HG03460 (cell line): ENCODE results near the gene CRB2.

Experiments used
- ATAC-seq: cut with Tn5 transposase; IDR thresholded peaks from one replicate; pipeline ENCODE4 v1.9.1; 2021; ENCODE audit not compliant: unreplicated experiment

CRB2 gene

DNA sequence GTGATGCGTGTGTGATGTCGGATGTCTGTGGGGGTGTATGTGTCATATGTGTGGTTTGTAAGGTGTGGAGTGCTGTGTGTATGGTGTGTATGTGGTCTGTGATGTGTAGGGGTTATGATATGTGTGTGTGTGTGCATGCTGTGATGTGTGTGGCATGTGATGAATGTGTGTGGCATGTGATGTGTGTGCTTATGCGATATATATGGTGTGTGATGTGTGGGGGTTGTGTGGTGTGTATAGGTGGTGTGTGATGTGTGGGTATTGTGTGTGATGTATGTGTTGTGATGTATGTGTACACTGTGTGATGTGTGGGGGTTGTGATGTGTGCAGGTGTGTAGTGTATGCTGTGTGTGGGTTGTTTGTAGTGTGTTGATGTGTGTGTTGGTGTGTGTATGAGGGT, 9.2 kb upstream of the CRB2 start:
- ATAC-seq, result no peak

DNA sequence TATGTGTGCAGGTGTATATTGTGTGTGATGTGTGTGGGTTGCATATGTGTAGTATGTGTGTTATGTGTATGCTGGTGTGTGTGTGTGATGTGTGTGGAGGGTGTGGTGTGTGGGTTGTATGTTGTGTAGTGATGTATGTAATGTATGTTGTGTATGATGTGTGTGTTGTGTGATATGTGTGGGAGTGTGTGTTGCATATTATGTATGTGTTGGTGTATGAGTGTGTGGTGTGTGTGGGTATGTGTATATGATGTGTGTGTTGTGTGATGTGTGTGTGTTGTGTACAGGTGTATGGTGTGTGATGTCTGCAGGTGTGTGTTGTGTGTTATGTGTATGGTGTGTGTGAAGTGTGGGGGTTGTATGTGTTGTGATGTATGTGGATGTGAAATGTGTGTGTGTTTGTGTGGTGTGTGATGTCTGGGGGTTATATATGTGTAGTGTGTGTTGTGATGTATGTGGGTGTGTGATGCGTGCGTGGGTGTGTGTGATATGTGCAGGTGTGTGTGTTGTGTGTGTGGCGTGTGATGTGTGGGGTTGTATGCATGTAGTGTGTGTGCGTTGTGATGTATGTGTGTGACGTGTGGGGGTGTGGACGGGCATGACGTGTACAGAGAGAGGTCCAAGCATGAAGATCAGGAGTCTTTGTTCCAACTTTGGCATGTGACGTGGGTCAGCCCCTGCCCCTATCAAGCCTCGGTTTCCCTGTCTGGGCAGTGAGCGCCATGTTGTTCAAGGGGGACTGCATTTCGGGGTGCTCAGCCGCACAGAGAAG, 8.5 kb upstream of the CRB2 start:
- no peak for ATAC-seq

DNA sequence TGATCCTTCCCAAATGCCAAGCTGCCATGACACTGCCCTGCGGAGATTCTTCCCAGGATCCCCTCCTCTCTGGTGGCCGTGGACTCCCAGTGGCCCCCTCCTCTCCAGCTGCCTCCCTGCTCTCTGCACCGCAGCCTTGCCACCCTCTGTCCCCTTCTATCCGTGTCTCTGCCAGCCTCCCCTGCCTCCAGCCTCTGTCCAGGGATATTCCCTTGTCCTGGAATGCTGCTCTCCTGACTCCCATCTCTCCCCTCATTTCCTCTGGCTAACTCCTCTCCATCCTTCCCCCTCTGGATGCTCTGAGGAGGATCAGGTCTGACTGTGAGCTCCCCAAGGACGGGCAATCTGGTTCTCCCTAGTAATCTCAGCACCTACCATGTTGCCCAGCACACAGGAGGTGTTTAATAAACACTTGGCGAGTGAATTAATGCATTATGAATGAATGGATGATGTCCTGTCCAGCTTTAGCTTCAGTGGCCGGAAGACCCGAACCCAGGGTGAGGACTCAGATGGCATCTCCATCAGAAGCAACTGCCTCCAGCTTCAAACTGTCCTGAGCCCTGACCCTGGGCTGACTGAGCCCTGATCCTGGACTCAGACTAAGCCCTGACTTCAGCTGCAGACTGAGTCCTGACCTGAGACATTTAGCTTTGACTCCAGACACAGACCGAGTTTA, 7.5 kb upstream of the CRB2 start:
- no peak for ATAC-seq

DNA sequence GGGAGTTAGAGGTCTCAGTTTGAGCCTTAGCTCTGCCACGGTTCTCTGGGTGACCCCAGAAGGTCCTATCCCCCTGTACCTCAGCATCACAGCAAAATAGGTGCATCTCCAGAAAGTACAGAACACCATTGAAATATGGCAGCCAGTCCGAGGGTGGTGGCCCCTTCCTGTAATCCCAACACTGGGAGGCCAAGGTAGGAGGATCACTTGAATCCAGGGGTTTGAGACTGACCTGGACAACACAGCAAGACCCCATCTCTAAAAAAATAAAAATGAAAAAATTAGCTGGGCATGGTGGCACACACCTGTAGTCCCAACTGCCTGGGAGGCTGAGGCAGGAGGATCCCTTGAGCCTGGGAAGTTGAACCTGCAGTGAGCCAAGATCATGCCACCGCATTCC, 7.0 kb upstream of the CRB2 start:
- ATAC-seq, result no peak

- ATAC-seq, result no peak
Observed at GRCh38 chr9:123349691-123350480, 6.1 kb upstream of the CRB2 start.

GRCh38 chr9:123350590-123351310, 5.2 kb upstream of the CRB2 start:
- no peak for ATAC-seq

DNA sequence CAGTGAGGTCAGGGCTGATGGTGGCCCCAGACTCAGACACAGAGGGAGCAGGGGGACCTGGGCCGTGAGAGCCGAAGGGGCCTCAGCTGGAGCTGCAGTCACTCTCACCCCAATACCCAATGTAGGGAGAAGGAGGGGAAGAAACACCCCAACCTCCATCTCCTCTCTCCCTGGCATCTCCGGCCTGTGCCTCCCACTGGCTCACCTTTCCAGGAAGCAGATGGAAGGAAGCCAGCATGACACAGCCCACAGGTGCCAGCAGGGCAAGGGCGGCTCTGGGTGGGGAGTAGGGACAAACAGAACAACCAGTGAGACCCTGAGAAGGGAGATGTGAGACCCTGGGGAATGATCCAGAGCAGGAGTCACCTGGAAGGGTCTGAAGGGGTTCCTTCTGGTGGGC, 3.0 kb upstream of the CRB2 start:
- ATAC-seq, result no peak

GRCh38 chr9:123353984-123354591, 1.9 kb upstream of the CRB2 start:
- peak; percentile 78 for ATAC-seq

- no peak for ATAC-seq
Observed at GRCh38 chr9:123354806-123355508, 1.0 kb upstream of the CRB2 start.

- ATAC-seq, result no peak
Observed at GRCh38 chr9:123356851-123357742, 1.1 kb downstream of the CRB2 start.

- ATAC-seq, result no peak
Observed at GRCh38 chr9:123357743-123358059, 1.7 kb downstream of the CRB2 start.

DNA sequence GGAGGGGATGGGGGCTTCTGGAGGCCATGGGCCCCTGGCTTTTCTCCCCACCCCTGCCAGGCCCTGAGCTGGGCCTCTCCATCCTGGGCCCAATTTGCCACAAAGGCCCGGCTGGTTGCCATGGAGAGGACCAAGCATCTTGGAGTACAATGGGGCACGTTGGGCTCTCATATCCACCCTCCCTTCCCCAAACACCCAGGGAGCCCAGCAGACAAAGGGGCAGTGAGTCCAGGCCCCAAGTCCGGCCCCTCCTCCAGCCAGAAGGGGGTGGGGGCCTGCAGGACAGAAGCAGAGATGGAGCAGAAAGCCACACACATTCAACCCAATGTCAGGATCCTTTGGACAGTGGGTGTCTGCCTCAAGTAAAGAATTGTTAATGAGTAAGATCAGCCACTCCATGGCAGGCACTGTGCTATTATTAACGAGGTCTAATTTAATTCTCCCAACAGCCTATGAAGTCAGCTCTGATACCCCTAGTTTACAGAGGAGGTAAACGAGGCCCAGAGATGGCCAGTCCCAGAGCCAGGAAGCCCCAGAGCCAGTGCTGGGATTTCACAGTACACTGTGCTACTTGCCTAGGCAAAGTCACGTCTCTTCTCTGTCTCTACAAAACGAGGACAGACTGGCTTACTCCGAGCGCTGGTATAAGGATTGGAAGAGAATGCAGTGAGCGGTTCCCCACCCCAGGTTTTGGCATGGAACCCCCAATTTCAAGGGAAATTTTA, 2.3 kb downstream of the CRB2 start:
- no peak for ATAC-seq

DNA sequence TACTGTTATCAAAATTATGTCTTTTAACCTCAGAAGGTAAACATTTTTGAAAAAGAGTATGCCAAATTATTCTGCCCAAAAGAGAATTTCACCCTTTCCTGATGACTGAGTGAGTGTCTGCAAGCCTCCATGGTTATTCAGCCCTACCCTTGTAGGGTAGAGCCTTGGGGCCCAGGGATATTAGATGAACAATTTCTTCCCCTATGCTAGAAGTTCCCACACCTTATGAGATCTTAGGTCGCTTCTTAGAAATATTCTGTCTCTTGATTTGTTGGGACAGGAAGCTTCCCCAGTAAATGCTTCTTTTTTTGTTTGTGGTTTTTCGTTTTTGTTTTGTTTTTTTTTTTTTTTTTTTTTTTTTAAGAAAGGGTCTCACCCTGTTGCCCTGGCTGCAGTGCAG, 3.1 kb downstream of the CRB2 start:
- no peak for ATAC-seq

- ATAC-seq, result no peak
Observed at GRCh38 chr9:123359546-123359945, 3.5 kb downstream of the CRB2 start.

GRCh38 chr9:123360161-123361085, 4.4 kb downstream of the CRB2 start:
- ATAC-seq, result no peak

- ATAC-seq, result no peak
Observed at GRCh38 chr9:123361086-123361730, 5.2 kb downstream of the CRB2 start.
